ENCODE results near the gene SLC44A3. TPM values are rescaled to one million over a fixed set of nuclear protein-coding genes. Genes with fewer than 3 reads are reported as not detected.

The SLC44A3 gene
- total and polyA plus RNA-seq, 2 experiments from 2014 or later: 2.9 to 4.5 TPM

GRCh38 chr1:94929351-94930217, 109.4 kb downstream of the SLC44A3 start:
- Histone ChIP-seq H3K4me1 (ENCODE audit: insufficient read depth) (peaks cover 29% of the 10 kb centered on the region), H4K20me1 (replicated peaks; ENCODE audit: insufficient read depth) (peaks cover 7% of the 10 kb centered on the region), H3K27me3 (ENCODE audit: insufficient read depth) (no peaks in the 10 kb centered on the region), H3K79me2 (replicated peaks; ENCODE audit: insufficient read depth) (peaks cover 44% of the 10 kb centered on the region), H3K36me3 (ENCODE audit: insufficient read depth) (no peaks in the 10 kb centered on the region), H3K27ac (ENCODE audit: low read depth) (no peak overlapping the region), H3F3A (replicated peaks; ENCODE audit: low read depth) (peaks cover 12% of the 10 kb centered on the region), H3K4me2 (peak overlapping the region; percentile 85), H3K9me2 (ENCODE audit: insufficient read depth) (peaks cover 6% of the 10 kb centered on the region; the same call in 1 of the 2 replicates), H2AFZ (no peak overlapping the region), H3K4me3 (peak overlapping the region; percentile 92; the same call in 1 of the 2 replicates)
- Mint-ChIP-seq H3K9me3 (peaks cover 4% of the 10 kb centered on the region; the same call in 2 of the 3 replicates), H3K4me3 (peak overlapping the region; percentile 89), H3K4me1 (peaks cover 39% of the 10 kb centered on the region), H3K27me3 (ENCODE audit: insufficient read depth, low read depth, poor library complexity) (peaks cover 17% of the 10 kb centered on the region), H3K27ac (no peak overlapping the region), H3K36me3 (ENCODE audit: low read depth) (peaks cover 15% of the 10 kb centered on the region)
- ATAC-seq (no peak), DNase-seq (ENCODE audit: low spot score) (no peak)
- TF ChIP-seq, protein P1, sequence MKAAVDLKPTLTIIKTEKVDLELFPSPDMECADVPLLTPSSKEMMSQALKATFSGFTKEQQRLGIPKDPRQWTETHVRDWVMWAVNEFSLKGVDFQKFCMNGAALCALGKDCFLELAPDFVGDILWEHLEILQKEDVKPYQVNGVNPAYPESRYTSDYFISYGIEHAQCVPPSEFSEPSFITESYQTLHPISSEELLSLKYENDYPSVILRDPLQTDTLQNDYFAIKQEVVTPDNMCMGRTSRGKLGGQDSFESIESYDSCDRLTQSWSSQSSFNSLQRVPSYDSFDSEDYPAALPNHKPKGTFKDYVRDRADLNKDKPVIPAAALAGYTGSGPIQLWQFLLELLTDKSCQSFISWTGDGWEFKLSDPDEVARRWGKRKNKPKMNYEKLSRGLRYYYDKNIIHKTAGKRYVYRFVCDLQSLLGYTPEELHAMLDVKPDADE (IDR thresholded peaks at IDR 0.05): no peak
- TF ChIP-seq EZH2 (IDR thresholded peaks at IDR 0.05; ENCODE audit: low read depth, unreplicated experiment) (no peak), CREB1 (CRISPR knock-in tag; IDR thresholded peaks at IDR 0.05; ENCODE audit: low read depth) (no peak), POLR2AphosphoS5 (IDR thresholded peaks at IDR 0.05; ENCODE audit: low read depth) (no peak), ZNF331 (CRISPR knock-in tag; IDR thresholded peaks at IDR 0.05; ENCODE audit: low read depth) (no peak), EZH2phosphoT487 (IDR thresholded peaks at IDR 0.05; ENCODE audit: unreplicated experiment) (no peak), ZNF462 (CRISPR knock-in tag; IDR thresholded peaks at IDR 0.05) (no peak), STAT1 (IDR thresholded peaks at IDR 0.05; ENCODE audit: unreplicated experiment) (no peak), ZNF114 (CRISPR knock-in tag; IDR thresholded peaks at IDR 0.05) (no peak), NANOG (IDR thresholded peaks at IDR 0.05; ENCODE audit: borderline replicate concordance) (no peak), JUNB (IDR thresholded peaks at IDR 0.05; ENCODE audit: unreplicated experiment) (no peak)
- TF ChIP-seq, protein P2, sequence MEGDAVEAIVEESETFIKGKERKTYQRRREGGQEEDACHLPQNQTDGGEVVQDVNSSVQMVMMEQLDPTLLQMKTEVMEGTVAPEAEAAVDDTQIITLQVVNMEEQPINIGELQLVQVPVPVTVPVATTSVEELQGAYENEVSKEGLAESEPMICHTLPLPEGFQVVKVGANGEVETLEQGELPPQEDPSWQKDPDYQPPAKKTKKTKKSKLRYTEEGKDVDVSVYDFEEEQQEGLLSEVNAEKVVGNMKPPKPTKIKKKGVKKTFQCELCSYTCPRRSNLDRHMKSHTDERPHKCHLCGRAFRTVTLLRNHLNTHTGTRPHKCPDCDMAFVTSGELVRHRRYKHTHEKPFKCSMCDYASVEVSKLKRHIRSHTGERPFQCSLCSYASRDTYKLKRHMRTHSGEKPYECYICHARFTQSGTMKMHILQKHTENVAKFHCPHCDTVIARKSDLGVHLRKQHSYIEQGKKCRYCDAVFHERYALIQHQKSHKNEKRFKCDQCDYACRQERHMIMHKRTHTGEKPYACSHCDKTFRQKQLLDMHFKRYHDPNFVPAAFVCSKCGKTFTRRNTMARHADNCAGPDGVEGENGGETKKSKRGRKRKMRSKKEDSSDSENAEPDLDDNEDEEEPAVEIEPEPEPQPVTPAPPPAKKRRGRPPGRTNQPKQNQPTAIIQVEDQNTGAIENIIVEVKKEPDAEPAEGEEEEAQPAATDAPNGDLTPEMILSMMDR (conservative IDR thresholded peaks at IDR 0.05; ENCODE audit: low read depth in 2 of 2): no peak
- TF ChIP-seq, protein P3, sequence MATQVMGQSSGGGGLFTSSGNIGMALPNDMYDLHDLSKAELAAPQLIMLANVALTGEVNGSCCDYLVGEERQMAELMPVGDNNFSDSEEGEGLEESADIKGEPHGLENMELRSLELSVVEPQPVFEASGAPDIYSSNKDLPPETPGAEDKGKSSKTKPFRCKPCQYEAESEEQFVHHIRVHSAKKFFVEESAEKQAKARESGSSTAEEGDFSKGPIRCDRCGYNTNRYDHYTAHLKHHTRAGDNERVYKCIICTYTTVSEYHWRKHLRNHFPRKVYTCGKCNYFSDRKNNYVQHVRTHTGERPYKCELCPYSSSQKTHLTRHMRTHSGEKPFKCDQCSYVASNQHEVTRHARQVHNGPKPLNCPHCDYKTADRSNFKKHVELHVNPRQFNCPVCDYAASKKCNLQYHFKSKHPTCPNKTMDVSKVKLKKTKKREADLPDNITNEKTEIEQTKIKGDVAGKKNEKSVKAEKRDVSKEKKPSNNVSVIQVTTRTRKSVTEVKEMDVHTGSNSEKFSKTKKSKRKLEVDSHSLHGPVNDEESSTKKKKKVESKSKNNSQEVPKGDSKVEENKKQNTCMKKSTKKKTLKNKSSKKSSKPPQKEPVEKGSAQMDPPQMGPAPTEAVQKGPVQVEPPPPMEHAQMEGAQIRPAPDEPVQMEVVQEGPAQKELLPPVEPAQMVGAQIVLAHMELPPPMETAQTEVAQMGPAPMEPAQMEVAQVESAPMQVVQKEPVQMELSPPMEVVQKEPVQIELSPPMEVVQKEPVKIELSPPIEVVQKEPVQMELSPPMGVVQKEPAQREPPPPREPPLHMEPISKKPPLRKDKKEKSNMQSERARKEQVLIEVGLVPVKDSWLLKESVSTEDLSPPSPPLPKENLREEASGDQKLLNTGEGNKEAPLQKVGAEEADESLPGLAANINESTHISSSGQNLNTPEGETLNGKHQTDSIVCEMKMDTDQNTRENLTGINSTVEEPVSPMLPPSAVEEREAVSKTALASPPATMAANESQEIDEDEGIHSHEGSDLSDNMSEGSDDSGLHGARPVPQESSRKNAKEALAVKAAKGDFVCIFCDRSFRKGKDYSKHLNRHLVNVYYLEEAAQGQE (IDR thresholded peaks at IDR 0.05; ENCODE audit: unreplicated experiment): no peak

All from GM23338 (cell line).